WTC11 (cell line): Measurements from ENCODE around the gene EYA2.

Experiments
- CTCF ChIP-seq: fragments of 200-600 bp; IDR thresholded peaks from 2 replicates; pipeline ENCODE4 v1.8.0; 2022; ENCODE audit warnings: antibody characterized with exemption
- TF ChIP-seq, protein P1 (sequence below): sonication (generic); formaldehyde crosslinking; IDR thresholded peaks from 2 replicates; pipeline ENCODE4 v1.8.0; 2022; ENCODE audit warnings: mild to moderate bottlenecking, missing genetic modification reagents

DNA sequence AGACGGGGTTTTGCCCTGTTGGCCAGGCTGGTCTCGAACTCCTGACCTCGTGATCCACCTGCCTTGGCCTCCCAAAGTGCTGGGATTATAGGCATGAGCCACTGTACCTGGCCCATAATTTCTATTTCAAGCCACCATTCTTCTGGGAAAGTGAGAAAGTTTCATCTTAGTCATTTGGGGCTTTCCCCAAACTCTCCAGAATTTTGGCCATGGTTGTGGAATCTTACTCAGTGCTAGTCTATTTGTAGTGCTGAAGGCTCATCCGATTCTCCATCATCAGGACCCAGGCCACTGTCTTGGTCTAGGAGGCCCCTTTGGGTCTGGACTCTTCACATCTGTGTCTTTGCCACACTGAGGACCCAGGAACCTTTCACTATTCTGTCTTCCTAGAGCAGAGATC lies 164.9 kb downstream of the EYA2 start:
- no peak for TF ChIP-seq CTCF
- TF ChIP-seq, protein P1, sequence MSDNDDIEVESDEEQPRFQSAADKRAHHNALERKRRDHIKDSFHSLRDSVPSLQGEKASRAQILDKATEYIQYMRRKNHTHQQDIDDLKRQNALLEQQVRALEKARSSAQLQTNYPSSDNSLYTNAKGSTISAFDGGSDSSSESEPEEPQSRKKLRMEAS (CRISPR knock-in tag), result no peak
